Muscle of leg (tissue), 11 donors: Measurements from ENCODE around the gene CYP4V2. TPM values are rescaled to one million over a fixed set of nuclear protein-coding genes. Genes with fewer than 3 reads are reported as not detected.
"Not testable (repeated sequence)": the region's sequence is repeated elsewhere in the genome, so short reads cannot be mapped to it uniquely, and the experiment has no call there.

Source experiments
- DNase-seq: peaks from one replicate; pipeline ENCODE4 v3.0.0; 2013
- H3K27ac ChIP-seq: one replicate; pipeline ENCODE4 v1.5.1; 2013; ENCODE audit warnings: mild to moderate bottlenecking, low read length, control low read depth
- H3K27me3 ChIP-seq: one replicate; pipeline ENCODE4 v1.6.1; 2013; ENCODE audit warnings: low read length; ENCODE audit not compliant: control insufficient read depth, insufficient read depth
- H3K36me3 ChIP-seq: one replicate; pipeline ENCODE4 v1.6.1; 2013; ENCODE audit warnings: low read length; ENCODE audit not compliant: control insufficient read depth, insufficient read depth
- H3K4me1 ChIP-seq: one replicate; pipeline ENCODE4 v1.6.1; 2013; ENCODE audit warnings: low read length; ENCODE audit not compliant: control insufficient read depth, insufficient read depth
- H3K4me3 ChIP-seq: one replicate; pipeline ENCODE4 v1.5.1; 2013; ENCODE audit warnings: low read length, control low read depth
- H3K9me3 ChIP-seq: replicated peaks from 2 replicates; pipeline ENCODE4 v1.6.1; 2013; ENCODE audit warnings: low read depth, low read length; ENCODE audit not compliant: control insufficient read depth
- WGBS: methylation state at CpG from one replicate; pipeline ENCODE4 v1.1.5; 2013; ENCODE audit warnings: missing lambda C conversion rate; ENCODE audit not compliant: insufficient coverage; 5-methylcytosine and 5-hydroxymethylcytosine counted together
- polyA plus RNA-seq, 8 donors: library from polyadenylated mRNA; unstranded; fragments of 120-200 nt; gene quantifications; one replicate each; pipeline versions ENCODE4 v1.2.1 to v1.2.3, GENCODE V29; 2013; ENCODE audit warnings: inconsistent platforms in 1 of 8, low replicate concordance in 1 of 8; ENCODE audit not compliant: insufficient read length in 8 of 8, insufficient read depth in 1 of 8
- total RNA-seq: library from RNA; stranded (reverse); fragments of 120-200 nt; gene quantifications from one replicate; pipeline ENCODE4 v1.2.4, GENCODE V29; 2013

The CYP4V2 gene
- total and polyA plus RNA-seq, 9 donors: 2.9 to 8.1 (median 4.7) TPM

DNA sequence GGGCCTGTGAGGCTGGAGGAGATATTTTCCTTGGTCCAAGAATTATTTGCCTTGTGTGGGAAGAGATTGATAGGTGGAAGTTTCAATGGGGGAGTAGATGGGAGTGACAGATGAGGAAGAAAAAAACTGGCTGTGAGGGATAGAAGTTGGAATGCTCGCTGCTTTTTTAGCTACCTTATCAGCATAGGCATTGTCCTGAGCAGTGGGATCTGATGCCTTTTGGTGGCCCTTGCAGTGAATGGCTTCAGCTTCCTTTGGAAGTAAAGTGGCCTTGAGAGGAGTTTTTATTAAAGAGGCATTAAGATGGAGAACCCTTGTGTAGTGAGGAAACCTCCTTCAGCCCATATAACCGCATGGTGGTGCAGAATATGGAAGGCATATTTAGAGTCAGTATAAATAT lies 52.0 kb downstream of the CYP4V2 start:
- no peak for DNase-seq
- Histone ChIP-seq H3K4me3 (no peak overlapping the region), H3K36me3 (no peaks in the 10 kb centered on the region), H3K27me3 (no peaks in the 10 kb centered on the region), H3K27ac (no peak overlapping the region), H3K9me3 (no peaks in the 10 kb centered on the region), H3K4me1 (no peaks in the 10 kb centered on the region)
- 75% methylated on average over 1 of the region's 2 CpGs for WGBS

DNA sequence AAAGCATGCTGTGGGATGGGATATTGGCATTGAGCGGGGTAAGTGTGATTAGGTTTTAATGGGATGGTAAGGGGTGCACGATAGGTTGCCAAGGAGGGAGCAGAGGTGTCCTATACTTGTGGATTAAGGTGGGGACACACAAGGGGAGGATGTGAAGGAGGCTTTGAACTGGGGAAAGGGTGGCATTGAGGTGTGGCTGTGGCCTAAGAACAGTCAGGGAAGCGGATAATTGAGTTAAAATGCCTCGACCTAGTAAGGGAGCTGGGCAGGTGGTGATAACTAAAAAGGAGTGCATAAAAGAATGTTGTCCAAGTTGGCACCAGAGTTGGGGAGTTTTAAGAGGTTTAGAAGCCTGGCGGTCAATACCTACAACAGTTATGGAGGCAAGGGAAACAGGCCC lies 53.5 kb downstream of the CYP4V2 start:
- no peaks in the 10 kb centered on the region for H3K9me3 ChIP-seq
- no peak overlapping the region for H3K27ac ChIP-seq
- WGBS: 80% methylated on average over 5 of the region's 5 CpGs
- no peak overlapping the region for H3K4me3 ChIP-seq
- no peak for DNase-seq
- H3K4me1 ChIP-seq: no peaks in the 10 kb centered on the region
- no peaks in the 10 kb centered on the region for H3K36me3 ChIP-seq
- no peaks in the 10 kb centered on the region for H3K27me3 ChIP-seq

DNA sequence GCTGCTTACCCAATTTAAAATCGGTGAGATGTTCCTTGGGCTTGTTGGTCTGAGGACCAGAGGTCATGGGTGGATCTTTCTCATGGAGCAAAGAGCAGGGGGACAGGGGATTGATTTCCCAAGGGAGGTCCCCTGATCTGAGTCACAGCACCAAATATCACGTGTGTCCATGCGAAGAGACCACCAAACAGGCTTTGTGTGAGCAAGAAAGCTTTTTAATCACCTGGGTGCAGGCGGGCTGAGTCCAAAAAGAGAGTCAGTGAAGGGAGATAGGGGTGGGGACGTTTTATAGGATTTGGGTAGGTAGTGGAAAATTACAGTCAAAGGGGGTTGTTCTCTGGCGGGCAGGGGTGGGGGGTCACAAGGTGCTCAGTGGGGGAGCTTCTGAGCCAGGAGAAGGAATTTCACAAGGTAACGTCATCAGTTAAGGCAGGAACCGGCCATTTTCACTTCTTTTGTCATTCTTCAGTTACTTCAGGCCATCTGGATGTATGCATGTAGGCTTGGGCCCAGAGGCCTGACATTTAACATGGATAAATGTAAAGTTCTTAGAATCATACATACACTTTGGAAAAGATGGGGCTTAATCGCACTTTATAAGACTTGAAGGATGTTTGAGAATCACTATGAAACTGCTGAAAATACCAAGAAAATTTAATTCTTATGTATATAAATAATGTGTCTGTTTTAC lies 55.8 kb downstream of the CYP4V2 start:
- not testable (repeated sequence) for H3K36me3 ChIP-seq, H3K9me3 ChIP-seq, DNase-seq, H3K27ac ChIP-seq, H3K27me3 ChIP-seq, H3K4me3 ChIP-seq, H3K4me1 ChIP-seq
- WGBS: 89% methylated on average over 5 of the region's 9 CpGs

DNA sequence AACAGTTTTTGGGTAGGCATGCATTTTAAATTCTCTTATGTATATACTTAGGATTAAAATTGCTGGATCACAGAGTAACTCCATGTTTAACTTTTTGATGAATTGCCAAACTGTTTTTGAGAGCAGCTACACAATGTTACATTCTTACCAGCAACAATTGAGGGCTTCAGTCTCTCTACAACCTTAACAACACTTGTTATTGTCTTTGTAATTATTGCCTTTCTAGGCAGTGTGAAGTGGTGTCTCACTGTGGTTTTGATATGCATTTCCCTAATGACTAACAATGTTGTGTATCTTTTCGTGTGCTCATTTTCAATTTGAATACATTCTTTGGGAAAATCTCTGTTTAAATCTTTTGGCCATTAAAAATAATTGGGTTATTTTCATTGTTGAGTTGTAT lies 57.3 kb downstream of the CYP4V2 start:
- Histone ChIP-seq H3K36me3 (no peaks in the 10 kb centered on the region), H3K4me1 (no peaks in the 10 kb centered on the region), H3K9me3 (no peaks in the 10 kb centered on the region), H3K27ac (no peak overlapping the region), H3K4me3 (no peak overlapping the region), H3K27me3 (no peaks in the 10 kb centered on the region)
- no peak for DNase-seq
- no CpG with 5 or more reads among the region's 1 CpG for WGBS

DNA sequence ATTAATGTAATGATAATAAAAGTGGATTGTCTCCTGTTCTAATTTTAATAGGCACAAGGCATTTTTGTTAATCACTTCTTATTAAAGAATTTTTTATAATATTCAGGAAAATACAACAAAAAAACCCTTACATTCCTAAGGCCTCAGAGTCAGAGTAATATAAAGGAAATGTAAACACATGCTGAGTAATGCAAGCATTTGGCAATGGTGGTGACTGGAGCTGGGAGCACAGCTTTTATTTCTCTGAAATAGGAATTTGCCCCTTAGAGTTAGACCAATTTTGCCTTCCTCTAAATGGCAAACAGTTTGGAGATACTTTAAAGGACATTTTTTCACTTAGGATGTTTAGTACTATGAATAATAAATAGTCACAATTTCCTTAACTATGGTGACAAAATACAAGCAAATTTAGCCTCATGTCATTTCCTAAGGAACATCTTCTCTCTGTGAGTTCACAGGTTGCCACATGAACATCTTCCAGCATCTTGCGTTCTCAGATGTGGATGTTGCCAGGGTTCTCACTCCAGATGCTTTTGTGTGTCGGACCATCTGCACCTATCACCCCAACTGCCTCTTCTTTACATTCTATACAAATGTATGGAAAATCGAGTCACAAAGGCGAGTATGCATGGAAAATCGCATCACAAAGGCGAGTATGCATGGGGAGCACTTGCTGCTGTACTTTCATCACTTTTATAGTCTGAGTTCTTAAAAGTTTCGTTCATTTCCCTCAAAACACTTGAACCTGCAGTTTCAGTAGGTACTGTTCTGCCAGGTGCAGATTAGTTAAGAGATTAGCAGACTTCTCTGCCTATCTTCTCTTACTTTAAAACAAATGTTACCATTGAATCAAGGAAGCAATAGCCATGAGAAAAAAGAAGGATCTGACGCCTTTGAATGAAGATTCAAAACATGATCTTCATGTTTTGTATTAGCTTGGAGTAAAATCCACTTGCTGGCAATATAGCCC lies 58.7 kb downstream of the CYP4V2 start:
- DNase-seq: no peak
- 40% methylated on average over 2 of the region's 8 CpGs for WGBS

DNA sequence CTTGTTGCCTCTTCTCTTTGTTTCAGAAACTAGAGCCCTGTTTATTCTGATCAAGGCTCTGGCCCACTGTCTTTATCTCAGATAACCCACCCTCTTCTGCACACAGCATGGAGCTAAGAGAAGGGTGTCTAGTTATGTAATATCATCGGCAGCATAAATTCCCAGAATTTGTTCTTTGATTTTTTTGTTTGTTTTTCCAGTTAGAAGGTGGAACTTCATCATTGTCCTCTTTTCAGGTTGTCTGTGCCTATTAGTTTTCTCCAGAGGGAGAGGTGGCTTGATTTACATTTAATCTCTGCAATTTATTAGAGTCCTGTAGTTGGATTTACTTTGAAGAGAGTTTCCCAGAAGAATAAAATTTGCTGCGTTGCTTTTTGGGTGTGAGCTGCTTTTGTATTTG lies 59.4 kb downstream of the CYP4V2 start:
- no peaks in the 10 kb centered on the region for H3K9me3 ChIP-seq
- H3K27me3 ChIP-seq: no peaks in the 10 kb centered on the region
- WGBS: no CpG with 5 or more reads among the region's 2 CpGs
- H3K36me3 ChIP-seq: no peaks in the 10 kb centered on the region
- no peak for DNase-seq
- no peak overlapping the region for H3K27ac ChIP-seq
- no peaks in the 10 kb centered on the region for H3K4me1 ChIP-seq
- no peak overlapping the region for H3K4me3 ChIP-seq

More for the DNA sequence above, 58.7 kb downstream of the CYP4V2 start:
- Histone ChIP-seq H3K9me3 (no peaks in the 10 kb centered on the region), H3K27ac (no peak overlapping the region), H3K27me3 (no peaks in the 10 kb centered on the region), H3K36me3 (no peaks in the 10 kb centered on the region), H3K4me3 (no peak overlapping the region), H3K4me1 (no peaks in the 10 kb centered on the region)

DNA sequence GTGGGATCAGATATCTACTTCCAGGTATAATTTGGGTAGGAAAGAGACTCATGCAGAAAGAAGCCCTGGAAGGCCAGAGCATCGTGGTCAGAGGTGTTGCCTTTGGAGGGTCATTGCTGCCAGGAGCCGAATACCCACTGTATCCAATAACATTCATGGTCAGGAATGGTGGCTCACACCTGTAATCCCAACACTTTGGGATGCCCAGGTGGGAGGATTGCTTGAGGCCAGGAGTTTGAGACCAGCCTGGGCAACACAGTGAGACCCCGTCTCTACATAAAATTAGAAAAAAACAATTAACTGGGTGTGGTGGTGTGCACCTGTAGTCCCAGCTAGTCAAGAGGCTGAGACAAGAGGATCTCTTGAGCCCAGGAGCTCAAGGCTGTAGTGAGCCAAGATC lies 63.8 kb downstream of the CYP4V2 start:
- Histone ChIP-seq H3K4me1 (no peaks in the 10 kb centered on the region), H3K27ac (no peak overlapping the region), H3K4me3 (no peak overlapping the region), H3K27me3 (no peaks in the 10 kb centered on the region), H3K9me3 (no peaks in the 10 kb centered on the region), H3K36me3 (no peaks in the 10 kb centered on the region)
- 83% methylated on average over 2 of the region's 3 CpGs for WGBS
- DNase-seq: no peak

DNA sequence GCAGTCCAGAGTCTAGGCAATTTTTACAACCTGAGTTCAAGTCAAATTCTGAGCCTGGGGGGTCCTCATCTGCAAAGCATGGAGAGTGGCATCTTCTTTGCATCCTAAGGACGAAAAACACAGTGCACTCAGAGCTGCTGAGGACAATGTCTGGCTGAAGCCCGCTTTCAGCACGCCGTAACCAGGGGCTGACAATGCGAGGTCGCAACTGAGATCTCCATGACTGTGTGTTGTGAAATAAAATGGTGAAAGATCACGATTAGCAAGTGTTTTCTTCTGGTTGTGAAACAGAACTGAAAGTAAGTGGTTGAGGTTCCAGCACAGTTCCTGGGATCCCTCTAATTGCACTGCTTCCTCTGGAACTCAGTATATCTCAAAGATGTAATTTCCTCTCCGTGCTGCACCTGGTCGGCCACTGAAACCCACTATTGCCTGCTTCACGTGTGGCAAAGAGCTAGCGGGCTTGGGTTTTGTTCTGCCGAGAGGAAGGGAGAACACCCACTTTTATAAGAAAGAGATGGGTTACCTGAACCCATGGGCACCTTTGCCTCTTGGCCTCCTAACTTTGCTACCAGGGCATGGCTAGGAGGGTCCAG lies 66.9 kb downstream of the CYP4V2 start:
- Histone ChIP-seq H3K9me3 (no peaks in the 10 kb centered on the region), H3K4me1 (peaks cover 5% of the 10 kb centered on the region), H3K36me3 (no peaks in the 10 kb centered on the region), H3K27ac (no peak overlapping the region), H3K4me3 (no peak overlapping the region), H3K27me3 (no peaks in the 10 kb centered on the region)
- 86% methylated on average over 11 of the region's 12 CpGs for WGBS
- no peak for DNase-seq

DNA sequence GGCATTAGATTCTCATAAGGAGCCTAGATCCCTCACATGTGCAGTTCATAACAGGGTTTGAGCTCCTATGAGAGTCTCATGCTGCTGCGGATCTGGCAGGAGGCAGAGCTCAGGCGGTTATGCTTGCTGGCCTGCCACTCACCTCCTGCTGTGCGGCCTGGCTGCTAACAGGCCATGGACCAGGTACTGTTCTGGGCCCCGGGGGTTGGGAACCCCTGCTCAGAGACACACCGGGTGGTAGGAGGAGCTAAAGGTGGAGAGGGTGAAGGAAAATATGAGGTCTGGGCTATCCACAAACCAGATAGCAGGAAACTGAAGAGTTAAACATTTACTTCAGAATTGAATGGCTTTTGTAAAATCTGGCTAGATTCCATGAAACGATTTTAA lies 68.7 kb downstream of the CYP4V2 start:
- no peaks in the 10 kb centered on the region for H3K36me3 ChIP-seq
- H3K27me3 ChIP-seq: no peaks in the 10 kb centered on the region
- H3K9me3 ChIP-seq: no peaks in the 10 kb centered on the region
- DNase-seq: no peak
- 76% methylated on average over 6 of the region's 6 CpGs for whole genome bisulfite sequencing
- peaks cover 5% of the 10 kb centered on the region for H3K4me1 ChIP-seq
- no peak overlapping the region for H3K4me3 ChIP-seq
- H3K27ac ChIP-seq: no peak overlapping the region
